KBM-7 (cell line): ENCODE measurements around the gene HUNK.

Experiments
- DNase-seq: peaks from one replicate; pipeline ENCODE4 v3.0.0-alpha.2; 2015
- in situ Hi-C: fragments of 300-500 bp; cut with MboI; formaldehyde crosslinking; loops from 2 replicates; pipeline ENCODE4 v1.14.3; 2020; ENCODE audit warnings: low sequenced_read_pairs, low pct_unique_long_range_greater_than_20kb, mixed read lengths

HUNK gene

DNA sequence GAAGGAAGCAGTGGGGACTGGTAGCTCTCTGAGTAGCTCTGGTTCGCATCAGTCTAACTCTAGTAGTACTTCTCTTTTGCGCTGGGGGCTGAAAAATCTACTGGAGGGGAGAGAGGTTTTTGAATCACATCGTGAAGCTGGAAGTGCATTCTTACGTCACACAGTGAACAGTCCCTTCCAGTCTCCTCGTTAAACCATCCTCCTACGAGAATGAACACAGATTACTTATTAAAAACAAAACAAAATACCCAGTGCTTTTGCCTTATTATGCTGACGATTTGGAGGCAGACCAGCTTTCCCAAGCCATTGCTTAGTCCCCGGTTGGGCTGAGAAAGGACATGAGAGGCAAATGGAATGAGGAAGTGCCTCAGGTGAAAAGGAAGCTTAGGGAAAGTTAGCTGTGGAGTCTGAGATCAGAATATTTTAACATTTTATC, 16.1 kb downstream of the HUNK start:
- in situ Hi-C loops = no loop called here
- DNase-seq = peak; percentile 60

GRCh38 chr21:31889460-31889859, 16.6 kb downstream of the HUNK start:
- no peak for DNase-seq
- in situ Hi-C loops = no loop called here

GRCh38 chr21:31892686-31893085, 19.9 kb downstream of the HUNK start:
- DNase-seq = no peak
- in situ Hi-C loops = no loop called here

DNA sequence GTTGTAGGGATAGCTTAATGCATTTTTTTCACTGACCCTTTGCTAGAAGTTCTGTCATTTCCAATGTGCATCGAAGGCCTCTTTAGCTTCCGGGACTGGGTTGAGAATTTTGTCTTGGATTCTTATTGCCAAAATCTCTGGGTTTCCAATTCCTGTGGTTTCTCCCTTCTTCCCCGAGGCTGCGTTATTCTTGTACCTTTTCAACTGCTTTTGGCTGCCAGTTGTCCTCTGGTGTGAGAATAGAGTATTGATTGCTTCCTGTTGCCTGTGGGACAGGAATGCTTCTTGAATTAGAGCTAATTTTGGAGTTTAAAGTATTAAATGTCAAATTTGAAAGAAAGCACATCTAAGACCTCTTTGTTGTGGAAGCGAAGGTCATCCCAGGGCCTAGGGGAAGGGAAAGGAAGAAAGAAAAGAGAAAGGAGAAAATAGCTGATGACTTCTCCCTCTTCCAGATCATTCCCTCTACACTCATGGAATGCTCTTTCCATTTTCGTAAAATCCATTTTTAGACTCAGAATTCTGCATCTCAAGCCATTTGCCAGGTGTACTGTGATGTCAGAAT, 21.1 kb downstream of the HUNK start:
- DNase-seq = no peak
- in situ Hi-C loops = no loop called here

DNA sequence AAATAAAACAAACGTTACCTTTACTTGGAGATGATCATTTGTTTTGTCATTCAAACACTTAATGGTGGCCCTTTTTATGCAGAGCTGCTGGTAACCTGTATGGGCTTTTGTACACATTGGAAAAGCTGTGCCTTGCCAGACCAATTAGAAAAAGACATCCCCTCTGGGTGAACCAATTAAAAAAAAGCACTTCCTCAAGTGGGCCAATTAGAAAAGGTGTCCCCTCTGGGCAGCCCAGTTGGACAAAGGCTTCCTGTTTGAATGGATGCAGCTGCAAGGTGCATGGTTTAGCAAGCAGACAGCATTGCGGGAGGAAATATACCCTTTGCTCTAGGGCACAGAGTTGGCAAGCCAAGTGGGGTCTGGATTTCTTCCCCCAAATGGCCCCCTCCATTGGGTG, 21.6 kb downstream of the HUNK start:
- in situ Hi-C loops = no loop called here

DNA sequence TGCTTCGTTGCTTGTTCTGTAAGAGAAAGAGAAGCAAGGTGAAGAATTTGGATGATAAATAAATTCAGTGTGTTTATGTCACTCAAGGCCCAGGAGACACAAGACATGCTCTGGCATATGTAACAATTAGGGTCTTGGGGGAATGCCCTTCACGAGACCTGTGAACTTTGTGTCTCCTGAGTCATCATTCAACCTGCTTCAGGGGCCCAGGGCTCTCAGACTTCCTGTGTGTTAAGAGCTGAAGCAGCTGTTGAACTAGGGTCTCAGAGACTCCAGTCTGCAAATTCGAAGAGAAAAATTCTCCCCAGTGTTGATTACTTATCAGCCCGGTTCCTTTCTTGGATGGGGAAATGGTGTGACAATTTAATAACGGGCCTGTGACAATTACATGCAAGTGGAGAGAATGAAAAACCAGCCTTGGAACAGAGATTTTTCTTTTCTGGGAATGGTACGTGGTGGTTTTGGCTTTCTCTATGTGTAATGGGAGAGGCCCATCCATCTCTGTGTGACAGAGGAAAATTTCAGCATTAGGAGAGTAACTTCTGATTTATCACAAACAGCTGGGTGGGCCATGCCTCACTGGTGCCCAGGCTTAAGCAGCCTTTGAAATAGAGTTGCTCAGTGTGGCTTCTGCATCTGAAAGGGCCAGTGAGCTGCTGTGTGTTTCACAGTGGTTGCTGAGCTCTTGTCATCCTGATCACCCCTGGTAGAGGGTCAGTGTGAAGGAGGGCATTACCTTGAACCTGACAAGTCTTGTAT, 22.4 kb downstream of the HUNK start:
- in situ Hi-C loops = no loop called here
- DNase-seq = no peak

More for the DNA sequence above, 21.6 kb downstream of the HUNK start:
- no peak for DNase-seq

DNA sequence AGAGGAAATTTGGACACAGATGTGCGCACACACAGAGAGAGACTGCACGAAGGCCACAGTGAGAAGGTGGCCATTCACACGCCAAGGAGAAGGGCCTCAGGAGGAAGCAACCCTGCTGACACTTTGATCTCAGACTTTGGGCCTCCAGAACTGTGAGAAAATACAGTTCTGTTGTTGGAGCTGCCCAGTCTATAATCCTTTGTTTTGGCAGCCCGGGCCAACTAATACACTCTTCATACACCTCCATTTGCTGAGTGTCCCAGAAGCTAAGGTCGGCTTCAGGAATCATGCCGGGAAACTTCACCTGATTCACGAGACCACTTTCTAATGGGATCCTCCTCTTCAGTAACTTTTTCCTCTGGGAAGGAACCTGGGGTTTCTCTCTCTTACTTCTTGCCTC, 23.2 kb downstream of the HUNK start:
- DNase-seq = no peak
- in situ Hi-C loops = no loop called here

GRCh38 chr21:31897311-31897710, 24.5 kb downstream of the HUNK start:
- no peak for DNase-seq
- in situ Hi-C loops = no loop called here

GRCh38 chr21:31898933-31899630, 26.3 kb downstream of the HUNK start:
- DNase-seq = no peak
- in situ Hi-C loops = no loop called here

DNA sequence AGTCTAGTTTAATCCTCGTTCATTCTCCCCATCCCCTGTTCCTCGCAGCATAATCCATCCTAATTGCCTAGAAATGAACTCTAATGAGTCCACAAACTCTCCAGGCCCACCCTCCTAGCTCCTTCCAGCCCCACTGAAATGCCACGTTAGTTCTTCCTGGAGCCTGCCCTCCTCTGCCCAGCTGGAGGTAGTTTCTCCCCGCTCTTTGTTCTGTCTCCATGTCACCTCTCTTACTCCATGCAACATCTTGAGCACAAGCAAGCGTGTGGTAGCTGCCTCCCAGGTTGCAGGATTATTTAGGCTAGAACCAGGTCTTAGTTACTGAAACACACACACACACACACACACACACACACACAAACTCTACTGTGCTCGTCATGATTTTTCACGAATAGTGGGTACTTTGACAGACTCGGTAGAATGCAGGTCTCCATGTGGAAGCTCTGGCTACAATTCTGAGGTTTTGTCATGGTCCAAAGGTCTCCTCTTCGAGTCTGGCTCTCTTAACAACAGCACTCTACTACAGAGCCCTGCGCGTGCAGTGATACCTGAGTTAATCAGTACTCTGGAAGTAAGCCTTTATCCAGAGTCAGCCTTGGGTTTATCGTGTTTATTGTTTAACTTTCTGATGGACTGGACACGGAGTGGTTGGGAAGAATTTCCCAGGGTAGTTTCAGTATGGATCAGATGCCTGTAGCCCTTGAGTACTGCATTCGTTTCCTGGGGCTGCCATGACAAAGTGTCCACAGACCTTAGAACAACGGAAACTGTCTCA, 27.5 kb downstream of the HUNK start:
- in situ Hi-C loops = no loop called here
- DNase-seq = no peak

DNA sequence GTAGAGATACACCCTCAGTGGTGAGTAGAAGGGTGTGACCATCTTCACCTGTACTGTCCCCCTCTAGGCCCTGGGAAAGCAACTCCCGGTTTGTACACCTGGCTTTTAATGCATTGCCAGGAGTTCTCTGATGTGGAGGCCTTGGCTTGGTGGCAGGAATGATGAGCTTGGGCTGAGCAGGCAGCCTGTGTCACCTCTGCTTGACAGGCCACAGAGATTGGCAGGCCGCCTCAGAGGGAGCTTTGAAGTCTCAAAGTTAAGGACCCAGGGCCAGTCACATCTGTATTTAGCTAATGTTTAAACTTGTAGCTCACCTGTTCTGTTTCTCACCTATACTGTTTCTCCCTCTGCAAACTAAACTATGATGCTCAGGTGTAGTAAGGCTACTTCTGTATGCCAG, 28.5 kb downstream of the HUNK start:
- no peak for DNase-seq
- in situ Hi-C loops = no loop called here

DNA sequence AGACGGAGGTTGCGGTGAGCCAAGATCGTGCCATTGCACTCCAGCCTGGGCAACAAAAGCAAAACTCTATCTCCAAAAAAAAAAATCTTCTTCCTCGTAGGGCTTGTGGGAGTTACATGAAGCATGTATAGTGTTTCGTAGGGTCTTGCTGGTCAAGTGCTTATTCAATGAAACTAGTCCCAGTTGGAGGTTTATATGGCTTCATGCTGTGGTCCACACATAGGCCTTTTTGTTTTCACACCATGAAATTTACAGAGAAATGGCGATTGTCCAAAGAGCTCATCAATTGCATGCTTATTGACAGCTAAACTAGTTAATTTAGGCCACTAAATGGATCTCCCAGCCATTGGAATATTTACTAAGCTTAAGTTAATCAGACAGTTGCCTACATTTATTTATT, 29.6 kb downstream of the HUNK start:
- in situ Hi-C loops = no loop called here
- DNase-seq = no peak

DNA sequence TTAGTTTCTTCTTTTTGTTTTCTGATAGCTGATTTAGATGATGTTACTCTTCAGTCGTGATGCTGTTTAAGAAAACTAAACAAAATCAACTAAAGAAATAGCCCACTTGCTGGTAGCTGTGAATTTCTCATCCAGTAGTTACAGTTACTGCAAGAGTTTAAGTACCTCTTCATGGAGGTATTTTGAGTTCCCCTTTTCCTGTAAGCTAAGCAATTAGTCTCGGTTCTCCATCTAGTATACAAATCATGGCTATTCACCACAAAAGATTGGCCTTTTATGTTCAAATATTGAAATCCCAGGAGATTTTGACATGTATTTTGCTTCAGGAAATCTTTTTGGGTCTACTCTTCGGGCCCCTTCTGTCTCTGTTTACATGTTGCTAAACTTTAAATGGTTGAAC, 31.1 kb downstream of the HUNK start:
- in situ Hi-C loops = no loop called here
- no peak for DNase-seq

DNA sequence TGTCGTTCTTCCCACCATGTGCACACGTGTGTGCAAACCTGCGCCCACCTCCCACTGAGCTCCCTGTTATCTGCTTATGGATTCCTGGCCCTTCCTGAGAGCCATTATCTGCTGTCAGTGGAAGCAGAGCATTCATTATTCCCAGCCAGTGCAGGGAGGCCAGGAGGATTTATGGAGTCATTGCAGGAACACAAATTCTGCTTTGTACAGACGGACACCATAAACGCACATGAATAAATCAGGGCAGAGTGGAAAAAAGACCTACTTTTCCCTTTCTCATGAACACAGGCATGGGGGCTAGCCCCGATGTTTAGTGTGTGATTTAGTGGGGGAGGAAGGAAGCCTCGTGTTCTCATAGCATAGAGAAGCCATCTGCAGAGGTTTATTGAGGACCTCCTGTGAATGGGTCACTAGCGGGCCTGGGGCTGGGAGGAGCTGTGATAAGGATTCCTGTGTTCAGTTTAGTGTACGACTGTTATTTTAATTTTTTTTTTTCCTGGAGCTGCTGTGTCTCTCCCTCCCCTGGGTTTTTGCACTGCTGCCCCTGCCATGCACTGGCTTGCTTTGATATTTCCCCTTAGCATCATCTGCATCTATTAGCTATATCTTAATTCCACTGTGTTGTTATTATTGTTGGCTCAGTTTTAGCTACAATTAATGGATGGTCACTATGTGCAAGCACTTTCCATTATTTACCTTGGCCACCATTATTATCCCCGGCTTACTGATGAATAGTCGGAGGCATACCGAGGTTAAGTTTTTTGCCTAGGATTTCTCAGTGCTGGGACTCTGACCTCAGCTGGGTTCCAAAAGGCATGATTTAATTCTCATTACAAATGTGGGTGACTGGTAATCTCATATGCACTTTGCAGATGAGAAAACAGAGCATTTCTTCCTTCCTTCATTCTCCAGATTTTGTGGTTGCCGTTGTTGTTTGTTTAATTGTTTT, 33.0 kb downstream of the HUNK start:
- in situ Hi-C loops = no loop called here

DNA sequence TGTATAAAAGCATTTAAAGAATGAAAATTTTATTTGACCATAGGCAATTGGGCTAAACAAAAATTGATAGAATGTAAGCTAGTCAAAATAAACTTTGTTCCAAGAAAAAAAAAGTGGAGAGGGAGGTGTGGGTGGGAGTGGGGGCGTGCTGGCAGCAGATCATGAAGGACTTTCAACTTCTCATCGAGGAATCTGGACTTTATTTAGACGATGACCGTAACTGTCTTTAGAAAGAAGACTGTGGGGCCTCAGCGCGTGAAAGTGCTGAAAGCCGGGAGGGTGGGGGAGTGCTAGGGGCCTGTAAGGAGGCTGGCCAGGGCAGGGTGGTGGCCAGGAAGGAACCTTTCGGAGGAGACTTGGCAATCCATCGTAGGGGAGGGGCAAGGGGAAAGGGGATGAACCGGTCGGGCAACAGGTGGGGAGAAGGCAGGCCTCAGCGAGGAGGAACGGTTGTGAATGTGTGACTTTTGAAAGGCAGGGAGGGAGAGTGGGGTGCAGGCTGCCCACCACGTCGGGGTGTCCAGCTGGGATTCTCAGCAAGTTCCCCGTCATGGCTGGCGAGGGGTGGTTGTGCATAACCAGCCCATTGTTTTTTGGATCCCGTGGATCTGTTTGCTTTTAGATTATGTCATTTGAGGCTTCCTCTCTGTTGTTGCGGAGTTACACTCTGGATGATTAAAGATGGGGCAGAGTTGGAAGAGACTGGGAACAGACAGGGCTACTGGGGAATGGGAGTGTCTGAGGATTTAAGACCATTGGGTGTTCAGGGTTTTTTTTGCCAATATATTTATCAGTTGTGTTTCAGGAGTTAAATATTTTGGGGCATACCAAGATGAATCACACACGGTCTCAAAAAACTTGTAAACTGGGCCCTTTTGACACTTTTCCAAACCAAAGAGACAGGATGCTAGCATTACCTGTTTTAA, 35.5 kb downstream of the HUNK start:
- in situ Hi-C loops = no loop called here
- no peak for DNase-seq

More for the DNA sequence above, 33.0 kb downstream of the HUNK start:
- no peak for DNase-seq

DNA sequence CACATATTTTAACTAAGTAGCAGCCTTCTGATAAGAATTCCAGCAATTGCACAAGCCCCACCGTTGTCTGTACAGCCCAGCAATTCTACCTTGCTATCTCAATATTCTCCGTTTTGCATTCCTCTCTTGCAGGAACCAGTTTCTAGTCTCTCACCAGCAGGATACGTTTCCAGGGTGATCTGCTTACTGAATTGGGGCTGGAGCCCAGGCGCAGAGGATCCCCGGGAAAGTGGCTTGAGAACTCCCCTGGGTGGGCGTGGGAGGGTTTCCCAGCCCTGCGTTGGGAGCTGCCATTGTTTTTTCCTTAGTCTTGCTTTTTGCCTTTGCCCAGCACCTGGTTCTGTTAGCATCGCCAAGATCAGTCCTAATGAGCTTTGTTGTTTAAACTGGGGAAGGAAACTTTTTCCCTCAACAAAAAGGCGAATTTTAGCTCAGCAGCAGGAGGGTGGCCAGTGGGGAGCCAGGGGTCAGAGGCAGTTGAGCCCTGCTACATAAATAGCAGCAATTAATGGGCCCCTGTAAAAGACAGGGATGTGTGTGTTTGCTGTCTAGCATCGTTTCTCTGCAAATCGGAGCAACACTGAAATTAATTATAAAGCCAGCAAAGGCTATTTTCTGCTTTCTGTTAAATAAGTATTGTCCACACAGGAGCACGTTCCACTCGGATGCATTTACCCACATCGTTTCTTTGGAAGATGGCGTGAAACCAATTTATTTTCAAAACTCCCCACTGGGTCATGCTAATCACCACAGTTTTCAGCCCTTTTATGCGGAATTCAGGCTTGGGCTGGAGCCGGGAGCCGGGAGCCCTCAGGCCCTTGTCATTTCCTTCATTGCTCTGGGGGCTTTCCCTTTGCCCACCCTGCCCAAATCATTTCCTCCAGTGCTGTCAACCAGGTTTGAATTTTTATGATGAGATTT, 36.6 kb downstream of the HUNK start:
- no peak for DNase-seq
- in situ Hi-C loops = no loop called here

- in situ Hi-C loops = no loop called here
- no peak for DNase-seq
Measured at GRCh38 chr21:31910074-31910470, 37.3 kb downstream of the HUNK start.
